ENCODE results near the gene PADI3.

GRCh38 chr1:17206196-17206595, 42.7 kb upstream of the PADI3 start:
- no peak for TF ChIP-seq SMC3 (IDR thresholded peaks at IDR 0.05; ENCODE audit: low read depth, low read length)
- no peak for TF ChIP-seq POLR2A (IDR thresholded peaks at IDR 0.05; ENCODE audit: low read depth, low read length)
- no peak for TF ChIP-seq CTCF (conservative IDR thresholded peaks at IDR 0.05; ENCODE audit: low read depth, low read length)
- TF ChIP-seq NFE2L2 (IDR thresholded peaks at IDR 0.05; ENCODE audit: low read depth, low read length) = no peak
- no peak for TF ChIP-seq CHD1 (IDR thresholded peaks at IDR 0.05; ENCODE audit: low read depth, low read length)
- no peak for TF ChIP-seq RCOR1 (IDR thresholded peaks at IDR 0.05; ENCODE audit: insufficient replicate concordance, low read length)
- no peak for TF ChIP-seq MXI1 (IDR thresholded peaks at IDR 0.05; ENCODE audit: borderline replicate concordance, low read depth, low read length)
- TF ChIP-seq FOS (IDR thresholded peaks at IDR 0.05; ENCODE audit: low read depth, low read length) = no peak
- TF ChIP-seq RAD21 (IDR thresholded peaks at IDR 0.05; ENCODE audit: low read length) = no peak
- TF ChIP-seq, protein P1, sequence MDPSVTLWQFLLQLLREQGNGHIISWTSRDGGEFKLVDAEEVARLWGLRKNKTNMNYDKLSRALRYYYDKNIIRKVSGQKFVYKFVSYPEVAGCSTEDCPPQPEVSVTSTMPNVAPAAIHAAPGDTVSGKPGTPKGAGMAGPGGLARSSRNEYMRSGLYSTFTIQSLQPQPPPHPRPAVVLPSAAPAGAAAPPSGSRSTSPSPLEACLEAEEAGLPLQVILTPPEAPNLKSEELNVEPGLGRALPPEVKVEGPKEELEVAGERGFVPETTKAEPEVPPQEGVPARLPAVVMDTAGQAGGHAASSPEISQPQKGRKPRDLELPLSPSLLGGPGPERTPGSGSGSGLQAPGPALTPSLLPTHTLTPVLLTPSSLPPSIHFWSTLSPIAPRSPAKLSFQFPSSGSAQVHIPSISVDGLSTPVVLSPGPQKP (IDR thresholded peaks at IDR 0.05; ENCODE audit: borderline replicate concordance, low read depth, low read length) = no peak
- TF ChIP-seq, protein P2, sequence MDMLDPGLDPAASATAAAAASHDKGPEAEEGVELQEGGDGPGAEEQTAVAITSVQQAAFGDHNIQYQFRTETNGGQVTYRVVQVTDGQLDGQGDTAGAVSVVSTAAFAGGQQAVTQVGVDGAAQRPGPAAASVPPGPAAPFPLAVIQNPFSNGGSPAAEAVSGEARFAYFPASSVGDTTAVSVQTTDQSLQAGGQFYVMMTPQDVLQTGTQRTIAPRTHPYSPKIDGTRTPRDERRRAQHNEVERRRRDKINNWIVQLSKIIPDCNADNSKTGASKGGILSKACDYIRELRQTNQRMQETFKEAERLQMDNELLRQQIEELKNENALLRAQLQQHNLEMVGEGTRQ (IDR thresholded peaks at IDR 0.05; ENCODE audit: low read depth, low read length) = no peak
- TF ChIP-seq MAFK (IDR thresholded peaks at IDR 0.05; ENCODE audit: low read depth, low read length) = no peak
- no peak for TF ChIP-seq BHLHE40 (IDR thresholded peaks at IDR 0.05; ENCODE audit: low read depth, low read length)
- no peak for TF ChIP-seq RFX5 (IDR thresholded peaks at IDR 0.05; ENCODE audit: low read depth, low read length)
